ENCODE results near the gene ADAMTS4.

DNA sequence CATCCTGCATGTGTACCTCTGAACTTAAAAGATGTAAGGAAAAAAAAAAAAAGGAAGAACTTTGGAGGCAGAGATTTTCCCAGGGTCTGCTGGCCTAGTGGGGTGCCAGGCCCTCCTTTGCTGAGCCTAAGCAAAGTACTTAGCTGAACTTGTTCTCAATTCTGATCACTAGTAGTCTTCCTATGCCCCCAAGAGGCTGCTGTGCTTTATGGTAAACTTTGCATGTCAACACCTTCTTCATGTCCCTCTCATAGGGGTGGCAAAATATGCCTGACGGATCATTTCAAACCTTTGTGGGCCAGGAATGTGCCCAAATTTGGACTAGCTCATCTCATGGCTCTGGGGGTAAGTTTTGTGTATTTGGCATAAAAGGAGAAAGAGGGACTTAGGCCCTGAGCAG is 41.0 kb downstream of the ADAMTS4 start:
- TF ChIP-seq, protein P1, sequence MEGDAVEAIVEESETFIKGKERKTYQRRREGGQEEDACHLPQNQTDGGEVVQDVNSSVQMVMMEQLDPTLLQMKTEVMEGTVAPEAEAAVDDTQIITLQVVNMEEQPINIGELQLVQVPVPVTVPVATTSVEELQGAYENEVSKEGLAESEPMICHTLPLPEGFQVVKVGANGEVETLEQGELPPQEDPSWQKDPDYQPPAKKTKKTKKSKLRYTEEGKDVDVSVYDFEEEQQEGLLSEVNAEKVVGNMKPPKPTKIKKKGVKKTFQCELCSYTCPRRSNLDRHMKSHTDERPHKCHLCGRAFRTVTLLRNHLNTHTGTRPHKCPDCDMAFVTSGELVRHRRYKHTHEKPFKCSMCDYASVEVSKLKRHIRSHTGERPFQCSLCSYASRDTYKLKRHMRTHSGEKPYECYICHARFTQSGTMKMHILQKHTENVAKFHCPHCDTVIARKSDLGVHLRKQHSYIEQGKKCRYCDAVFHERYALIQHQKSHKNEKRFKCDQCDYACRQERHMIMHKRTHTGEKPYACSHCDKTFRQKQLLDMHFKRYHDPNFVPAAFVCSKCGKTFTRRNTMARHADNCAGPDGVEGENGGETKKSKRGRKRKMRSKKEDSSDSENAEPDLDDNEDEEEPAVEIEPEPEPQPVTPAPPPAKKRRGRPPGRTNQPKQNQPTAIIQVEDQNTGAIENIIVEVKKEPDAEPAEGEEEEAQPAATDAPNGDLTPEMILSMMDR (conservative IDR thresholded peaks at IDR 0.05; ENCODE audit: low read depth, low read length) = no peak
- TF ChIP-seq SMC3 (IDR thresholded peaks at IDR 0.05; ENCODE audit: low read depth, low read length) (no peak), RAD21 (IDR thresholded peaks at IDR 0.05; ENCODE audit: low read length) (no peak), RCOR1 (IDR thresholded peaks at IDR 0.05; ENCODE audit: insufficient replicate concordance, low read length) (no peak), FOS (IDR thresholded peaks at IDR 0.05; ENCODE audit: low read depth, low read length) (no peak), CEBPB (IDR thresholded peaks at IDR 0.05; ENCODE audit: low read depth, low read length) (no peak), POLR2A (IDR thresholded peaks at IDR 0.05; ENCODE audit: low read depth, low read length) (no peak), MAZ (IDR thresholded peaks at IDR 0.05; ENCODE audit: borderline replicate concordance, low read depth, low read length) (no peak), MXI1 (IDR thresholded peaks at IDR 0.05; ENCODE audit: borderline replicate concordance, low read depth, low read length) (no peak)
- TF ChIP-seq, protein P2, sequence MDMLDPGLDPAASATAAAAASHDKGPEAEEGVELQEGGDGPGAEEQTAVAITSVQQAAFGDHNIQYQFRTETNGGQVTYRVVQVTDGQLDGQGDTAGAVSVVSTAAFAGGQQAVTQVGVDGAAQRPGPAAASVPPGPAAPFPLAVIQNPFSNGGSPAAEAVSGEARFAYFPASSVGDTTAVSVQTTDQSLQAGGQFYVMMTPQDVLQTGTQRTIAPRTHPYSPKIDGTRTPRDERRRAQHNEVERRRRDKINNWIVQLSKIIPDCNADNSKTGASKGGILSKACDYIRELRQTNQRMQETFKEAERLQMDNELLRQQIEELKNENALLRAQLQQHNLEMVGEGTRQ (IDR thresholded peaks at IDR 0.05; ENCODE audit: low read depth, low read length) = no peak

All from IMR-90 (cell line).